ENCODE data around the gene ARHGEF17.
A peak's percentile ranks its signal among the peaks of the same experiment; 100 is the strongest.

Gene ARHGEF17

DNA sequence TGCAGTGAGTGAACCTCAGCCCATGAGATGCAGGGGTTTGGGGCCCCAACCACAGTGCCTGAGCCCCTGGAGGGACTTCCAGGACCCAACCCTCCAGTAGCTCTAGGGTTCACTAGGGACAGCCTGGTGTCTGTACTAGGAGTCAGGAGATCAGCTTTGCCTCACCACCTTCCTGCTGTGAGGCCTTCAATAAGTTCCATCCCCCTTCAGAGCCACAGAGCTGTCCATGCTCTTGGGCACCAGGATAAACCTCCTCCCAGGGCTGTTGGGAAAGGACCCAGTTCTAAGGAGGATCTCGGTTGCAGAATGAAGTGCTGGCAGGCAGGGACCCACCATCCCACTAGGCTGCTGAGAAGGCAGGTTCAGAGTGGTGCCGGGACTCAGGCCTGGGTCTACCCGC lies 9.7 kb downstream of the ARHGEF17 start:
- Histone ChIP-seq H3K36me3 (ENCODE audit: control insufficient read depth in 4 of 4, insufficient read depth in 4 of 4, low read length in 3 of 4) (peaks cover 0 to 6% (median 3%) of the 10 kb centered on the region in 4 experiments), H3K27ac (ENCODE audit: insufficient read depth in 1 of 2, low read depth in 1 of 2, low read length in 2 of 2, poor library complexity in 1 of 2, severe bottlenecking in 2 of 2) (peak overlapping the region in 1 of 2 experiments; percentile 47), H3K4me3 (ENCODE audit: control insufficient read depth in 1 of 7, extremely low read depth in 1 of 7, insufficient read depth in 4 of 7, low read depth in 2 of 7, low read length in 6 of 7) (no peak overlapping the region), H3K9me3 (ENCODE audit: control extremely low read depth in 1 of 5, control insufficient read depth in 4 of 5, insufficient read depth in 2 of 5, low read depth in 1 of 5, low read length in 4 of 5) (no peaks in the 10 kb centered on the region), H3K4me1 (ENCODE audit: control extremely low read depth in 1 of 4, control insufficient read depth in 4 of 4, insufficient read depth in 4 of 4, low read length in 3 of 4) (peaks cover 25 to 97% (median 92%) of the 10 kb centered on the region in 4 experiments), H3K27me3 (replicated peaks in 2 of 5; ENCODE audit: control insufficient read depth in 4 of 5, insufficient read depth in 5 of 5, low read length in 4 of 5) (no peaks in the 10 kb centered on the region)
- 93% methylated on average over 3 of the region's 3 CpGs for WGBS (ENCODE audit: insufficient coverage)
- ChIA-PET CTCF (interaction anchor here (1.0 to 20.9 kb wide), 6 partner anchors 10 to 43 kb away, joined by 4 to 371 read pairs (median 4); partner anchors contain the start of gene ARHGEF17), POLR2A (no interaction called here)
- DNase-seq = no peak

DNA sequence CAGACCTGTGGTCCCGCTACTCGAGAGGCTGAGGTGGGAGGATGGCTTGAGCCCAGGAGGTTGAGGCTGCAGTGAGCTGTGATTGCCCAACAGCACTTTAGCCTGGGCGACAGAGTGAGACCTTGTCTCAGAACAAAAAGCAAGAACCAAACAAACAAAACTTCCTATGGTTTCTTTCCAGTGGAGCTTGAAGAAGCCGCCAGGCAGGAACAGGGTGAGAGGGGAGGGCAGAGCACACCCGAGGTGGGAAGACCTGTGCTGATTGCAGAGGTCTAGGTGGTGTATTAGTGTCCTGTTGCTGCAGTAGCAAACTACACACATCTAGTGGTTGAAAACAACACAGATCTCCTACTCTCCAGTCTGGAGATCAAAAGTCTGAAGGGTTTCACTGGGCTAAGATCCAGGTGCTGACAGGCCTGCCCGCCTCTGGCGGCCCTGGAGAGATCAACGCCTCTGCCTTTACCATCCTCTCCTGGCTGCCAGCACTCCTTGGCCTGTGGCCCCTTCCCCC lies 10.5 kb downstream of the ARHGEF17 start:
- peaks cover 0 to 9% (median 3%) of the 10 kb centered on the region in 4 experiments for H3K36me3 ChIP-seq (ENCODE audit: control insufficient read depth in 4 of 4, insufficient read depth in 4 of 4, low read length in 3 of 4)
- H3K27ac ChIP-seq (ENCODE audit: insufficient read depth in 1 of 2, low read depth in 1 of 2, low read length in 2 of 2, poor library complexity in 1 of 2, severe bottlenecking in 2 of 2) = peak overlapping the region in 1 of 2 experiments; percentile 47
- 85% methylated on average over 5 of the region's 8 CpGs for WGBS (ENCODE audit: insufficient coverage)
- no peak for DNase-seq
- H3K27me3 ChIP-seq (replicated peaks in 2 of 5; ENCODE audit: control insufficient read depth in 4 of 5, insufficient read depth in 5 of 5, low read length in 4 of 5) = no peaks in the 10 kb centered on the region
- peaks cover 28 to 97% (median 92%) of the 10 kb centered on the region in 4 experiments for H3K4me1 ChIP-seq (ENCODE audit: control extremely low read depth in 1 of 4, control insufficient read depth in 4 of 4, insufficient read depth in 4 of 4, low read length in 3 of 4)
- POLR2A ChIA-PET = interaction anchor here (6.3 kb wide), 1 partner anchor 11 kb away, joined by 56 read pairs; the partner anchor contains the start of gene ARHGEF17
- H3K9me3 ChIP-seq (ENCODE audit: control extremely low read depth in 1 of 5, control insufficient read depth in 4 of 5, insufficient read depth in 2 of 5, low read depth in 1 of 5, low read length in 4 of 5) = no peaks in the 10 kb centered on the region
- CTCF ChIA-PET = interaction anchor here (1.0 to 20.9 kb wide), 4 partner anchors 10 to 20 kb away, joined by 4 to 371 read pairs (median 164); partner anchors contain the start of gene ARHGEF17
- no peak overlapping the region for H3K4me3 ChIP-seq (ENCODE audit: control insufficient read depth in 1 of 7, extremely low read depth in 1 of 7, insufficient read depth in 4 of 7, low read depth in 2 of 7, low read length in 6 of 7)

DNA sequence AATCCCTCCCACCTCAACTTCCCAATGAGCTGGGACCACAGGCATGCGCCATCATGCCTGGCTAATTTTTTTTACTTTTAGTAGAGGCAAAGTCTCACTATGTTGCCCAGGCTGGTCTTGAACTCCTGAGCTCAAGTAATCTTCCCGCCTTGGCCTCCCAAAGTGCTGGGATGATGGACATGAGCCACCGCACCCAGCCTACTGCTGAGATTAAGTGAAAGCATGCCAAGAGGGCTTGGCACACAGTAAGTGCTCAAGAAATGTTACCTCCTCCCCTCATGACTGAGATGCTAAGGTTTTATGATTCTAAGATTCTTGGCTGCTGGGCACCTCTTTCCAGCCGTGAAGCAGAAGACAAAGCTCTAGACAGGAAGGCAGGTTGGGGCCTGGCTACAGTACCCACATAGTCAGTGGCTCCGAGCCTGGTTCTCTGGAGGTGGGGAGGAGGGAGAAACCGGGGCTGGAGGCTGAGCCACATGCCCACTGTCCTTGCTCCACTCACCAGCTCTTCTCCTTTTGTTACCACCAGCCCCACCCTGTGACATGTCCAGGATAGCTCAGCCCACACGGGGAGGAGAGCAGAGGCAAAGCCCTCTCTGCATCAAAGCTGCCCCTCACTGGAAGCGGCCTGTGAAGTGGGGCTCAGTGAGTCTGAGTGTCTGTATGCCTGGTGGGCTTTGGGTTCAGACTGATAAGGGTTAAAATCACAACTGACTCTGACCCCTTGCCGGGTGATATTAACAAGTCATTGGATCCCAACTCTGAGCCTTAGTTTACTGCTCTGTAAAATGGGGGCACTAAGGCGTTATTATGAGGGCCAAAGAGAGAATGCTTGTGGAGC lies 12.9 kb downstream of the ARHGEF17 start:
- no peaks in the 10 kb centered on the region for H3K27me3 ChIP-seq (replicated peaks in 2 of 5; ENCODE audit: control insufficient read depth in 4 of 5, insufficient read depth in 5 of 5, low read length in 4 of 5)
- H3K27ac ChIP-seq (ENCODE audit: insufficient read depth in 1 of 2, low read depth in 1 of 2, low read length in 2 of 2, poor library complexity in 1 of 2, severe bottlenecking in 2 of 2) = peak overlapping the region in 1 of 2 experiments; percentile 75
- WGBS (ENCODE audit: insufficient coverage) = 45% methylated on average over 6 of the region's 10 CpGs
- POLR2A ChIA-PET = interaction anchor here (1.0 to 6.3 kb wide), 4 partner anchors 8 to 14 kb away, joined by 3 to 56 read pairs (median 6); partner anchors contain the start of gene ARHGEF17
- H3K36me3 ChIP-seq (ENCODE audit: control insufficient read depth in 4 of 4, insufficient read depth in 4 of 4, low read length in 3 of 4) = peaks cover 0 to 15% (median 7%) of the 10 kb centered on the region in 4 experiments
- CTCF ChIA-PET = interaction anchor here (0.7 to 20.9 kb wide), 5 partner anchors 10 to 51 kb away, joined by 3 to 371 read pairs (median 15); partner anchors contain the start of gene ARHGEF17
- H3K4me3 ChIP-seq (ENCODE audit: control insufficient read depth in 1 of 7, extremely low read depth in 1 of 7, insufficient read depth in 4 of 7, low read depth in 2 of 7, low read length in 6 of 7) = peak overlapping the region in 2 of 7 experiments; percentile 9 to 13
- DNase-seq = peak in 2 of 3 donors; percentile 39 to 54
- no peaks in the 10 kb centered on the region for H3K9me3 ChIP-seq (ENCODE audit: control extremely low read depth in 1 of 5, control insufficient read depth in 4 of 5, insufficient read depth in 2 of 5, low read depth in 1 of 5, low read length in 4 of 5)
- H3K4me1 ChIP-seq (ENCODE audit: control extremely low read depth in 1 of 4, control insufficient read depth in 4 of 4, insufficient read depth in 4 of 4, low read length in 3 of 4) = peaks cover 20 to 92% (median 89%) of the 10 kb centered on the region in 4 experiments

DNA sequence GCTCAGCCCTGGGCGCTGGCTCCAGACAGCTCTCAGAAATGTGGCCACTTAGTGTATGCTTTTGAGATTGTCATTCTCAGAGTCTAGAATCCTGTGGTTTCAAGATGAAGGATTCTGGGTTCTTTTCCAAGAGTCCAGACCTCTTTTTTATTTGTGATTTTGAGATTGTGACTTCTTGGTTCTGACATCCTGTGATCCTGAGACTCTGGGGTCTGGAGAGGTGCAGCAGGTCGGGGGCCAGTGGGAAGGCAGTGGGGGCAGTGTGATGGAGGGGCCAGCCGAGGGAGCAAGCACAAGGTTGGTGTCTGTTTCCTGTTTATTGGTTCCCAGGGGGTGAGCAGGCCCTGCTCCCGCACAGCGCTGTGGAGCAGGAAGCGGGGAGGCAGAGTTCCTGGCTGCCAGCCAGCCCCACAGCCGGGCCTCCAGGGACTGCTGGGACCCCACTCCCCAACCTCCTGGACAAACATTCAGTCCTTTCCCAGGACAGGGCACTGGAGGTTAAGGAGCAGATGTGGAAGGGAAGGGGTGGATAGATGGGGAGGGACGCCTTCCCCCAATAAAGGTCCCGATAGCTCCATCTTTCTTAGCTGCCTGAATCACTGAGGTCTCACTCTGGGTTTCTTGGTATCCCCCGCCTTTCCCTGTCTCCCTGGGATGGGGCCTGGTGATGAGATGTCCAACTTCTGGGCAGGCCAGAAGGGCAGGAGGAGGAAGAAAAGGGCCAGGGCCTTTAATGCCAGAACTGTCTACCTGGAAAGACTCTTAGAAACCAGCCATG lies 13.7 kb downstream of the ARHGEF17 start:
- H3K27me3 ChIP-seq (replicated peaks in 2 of 5; ENCODE audit: control insufficient read depth in 4 of 5, insufficient read depth in 5 of 5, low read length in 4 of 5) = no peaks in the 10 kb centered on the region
- peak overlapping the region in 4 of 7 experiments; percentile 14 to 45 (median 30) for H3K4me3 ChIP-seq (ENCODE audit: control insufficient read depth in 1 of 7, extremely low read depth in 1 of 7, insufficient read depth in 4 of 7, low read depth in 2 of 7, low read length in 6 of 7)
- H3K4me1 ChIP-seq (ENCODE audit: control extremely low read depth in 1 of 4, control insufficient read depth in 4 of 4, insufficient read depth in 4 of 4, low read length in 3 of 4) = peaks cover 20 to 88% (median 84%) of the 10 kb centered on the region in 4 experiments
- H3K27ac ChIP-seq (ENCODE audit: insufficient read depth in 1 of 2, low read depth in 1 of 2, low read length in 2 of 2, poor library complexity in 1 of 2, severe bottlenecking in 2 of 2) = peak overlapping the region; percentile 60 to 75
- POLR2A ChIA-PET = interaction anchor here (1.0 to 6.3 kb wide), 6 partner anchors 8 to 63 kb away, joined by 3 to 56 read pairs (median 6); partner anchors contain the start of gene ARHGEF17
- H3K36me3 ChIP-seq (ENCODE audit: control insufficient read depth in 4 of 4, insufficient read depth in 4 of 4, low read length in 3 of 4) = peaks cover 0 to 18% (median 9%) of the 10 kb centered on the region in 4 experiments
- CTCF ChIA-PET = interaction anchor here (1.0 to 20.9 kb wide), 6 partner anchors 9 to 62 kb away, joined by 3 to 371 read pairs (median 12); partner anchors contain the start of gene ARHGEF17
- no peaks in the 10 kb centered on the region for H3K9me3 ChIP-seq (ENCODE audit: control extremely low read depth in 1 of 5, control insufficient read depth in 4 of 5, insufficient read depth in 2 of 5, low read depth in 1 of 5, low read length in 4 of 5)
- 4% methylated on average over 6 of the region's 10 CpGs for WGBS (ENCODE audit: insufficient coverage)
- peak; percentile 48 to 81 (median 71) for DNase-seq

DNA sequence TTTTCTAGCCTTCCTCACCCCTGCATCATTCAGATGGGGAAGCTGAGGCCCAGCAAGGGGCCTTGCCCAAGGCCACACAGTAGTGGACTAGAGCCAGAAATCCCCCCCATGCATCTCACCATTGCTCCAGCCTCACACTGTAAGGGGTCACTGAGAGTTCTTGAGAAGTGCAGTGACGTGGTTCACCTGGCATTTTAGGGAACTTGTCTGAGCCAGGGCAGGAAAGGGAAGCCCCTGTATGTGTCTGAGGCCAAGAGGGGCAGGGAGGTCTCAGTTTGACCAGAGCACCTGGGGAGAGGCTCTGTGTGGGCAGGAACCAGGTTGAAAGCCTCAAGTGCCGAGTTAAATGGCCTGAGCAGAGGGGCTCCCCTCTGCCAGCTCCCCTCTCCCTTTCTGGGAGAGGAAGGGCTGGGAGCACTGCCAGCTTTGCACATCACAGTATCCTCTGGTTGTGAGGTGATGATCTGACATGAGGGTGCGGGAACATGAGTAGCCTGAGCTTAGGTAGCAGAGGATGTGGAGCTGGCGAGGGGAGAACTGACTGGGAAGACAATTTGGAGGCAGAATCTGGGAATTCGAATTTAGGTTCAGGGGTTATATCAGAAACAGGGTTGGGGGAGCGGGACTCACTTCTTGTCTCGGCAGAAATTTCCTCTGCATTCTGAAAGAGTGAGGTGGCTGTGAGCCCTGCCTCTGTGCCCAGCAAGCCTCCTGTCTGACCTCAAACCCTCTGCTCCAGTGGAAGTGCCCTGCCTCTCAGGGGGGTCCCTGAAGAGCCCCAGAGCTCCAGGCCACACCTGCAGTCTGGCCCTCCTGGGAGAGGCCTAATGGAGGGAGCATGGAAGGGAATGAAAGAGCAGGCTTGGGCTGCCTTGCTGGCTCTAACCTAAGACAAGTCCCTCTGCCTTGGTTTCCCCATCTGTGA lies 14.6 kb downstream of the ARHGEF17 start:
- DNase-seq = peak; percentile 68 to 94 (median 91)
- Histone ChIP-seq H3K36me3 (ENCODE audit: control insufficient read depth in 4 of 4, insufficient read depth in 4 of 4, low read length in 3 of 4) (peaks cover 4 to 21% (median 9%) of the 10 kb centered on the region in 4 experiments), H3K9me3 (ENCODE audit: control extremely low read depth in 1 of 5, control insufficient read depth in 4 of 5, insufficient read depth in 2 of 5, low read depth in 1 of 5, low read length in 4 of 5) (no peaks in the 10 kb centered on the region), H3K4me1 (ENCODE audit: control extremely low read depth in 1 of 4, control insufficient read depth in 4 of 4, insufficient read depth in 4 of 4, low read length in 3 of 4) (peaks cover 18 to 88% (median 85%) of the 10 kb centered on the region in 4 experiments), H3K27ac (ENCODE audit: insufficient read depth in 1 of 2, low read depth in 1 of 2, low read length in 2 of 2, poor library complexity in 1 of 2, severe bottlenecking in 2 of 2) (peak overlapping the region; percentile 60 to 75), H3K27me3 (replicated peaks in 2 of 5; ENCODE audit: control insufficient read depth in 4 of 5, insufficient read depth in 5 of 5, low read length in 4 of 5) (no peaks in the 10 kb centered on the region), H3K4me3 (ENCODE audit: control insufficient read depth in 1 of 7, extremely low read depth in 1 of 7, insufficient read depth in 4 of 7, low read depth in 2 of 7, low read length in 6 of 7) (peak overlapping the region in 3 of 7 experiments; percentile 14 to 45 (median 42))
- 48% methylated on average over 5 of the region's 7 CpGs for WGBS (ENCODE audit: insufficient coverage)
- POLR2A ChIA-PET = interaction anchor here (0.5 to 6.3 kb wide), 6 partner anchors 8 to 62 kb away, joined by 3 to 56 read pairs (median 6); partner anchors contain the start of gene ARHGEF17
- CTCF ChIA-PET = interaction anchor here (1.0 to 20.9 kb wide), 5 partner anchors 8 to 63 kb away, joined by 3 to 371 read pairs (median 15); partner anchors contain the start of gene ARHGEF17
